Measurements from ENCODE around the gene NT5DC3. TPM values are rescaled to one million over a fixed set of nuclear protein-coding genes. Genes with fewer than 3 reads are reported as not detected.

The NT5DC3 gene
- total RNA-seq, 1 donor from 2014 or later = 13.2 TPM

DNA sequence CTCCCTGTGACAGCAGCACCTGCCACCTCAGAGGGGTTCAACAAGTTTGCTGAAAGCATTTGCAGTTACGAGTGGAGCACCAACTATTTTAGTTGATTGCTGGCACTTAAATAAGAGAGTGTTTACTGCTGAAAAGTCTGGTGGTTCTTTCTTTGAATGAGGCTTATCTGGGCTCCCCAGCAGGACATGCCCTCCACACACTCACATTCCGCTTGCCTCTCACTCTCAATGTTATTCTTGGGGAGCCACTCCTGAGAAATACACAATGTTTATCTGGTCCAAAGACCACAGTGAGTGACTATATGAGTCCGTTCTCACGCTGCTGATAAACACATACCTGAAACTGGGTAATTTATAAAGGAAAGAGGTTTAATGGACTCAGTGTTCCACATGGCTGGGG is 31.9 kb downstream of the NT5DC3 start:
- DNase-seq (ENCODE audit: low spot score) = no peak
- Mint-ChIP-seq H3K4me1 (ENCODE audit: low read depth) (no peaks in the 10 kb centered on the region), H3K27me3 (ENCODE audit: insufficient read depth) (no peaks in the 10 kb centered on the region), H3K36me3 (ENCODE audit: low read depth) (peaks cover 8% of the 10 kb centered on the region), H3K9me3 (no peaks in the 10 kb centered on the region), H3K4me3 (no peak overlapping the region), H3K27ac (no peak overlapping the region)
- intact Hi-C loops (cut with micrococcal nuclease) = no loop called here

DNA sequence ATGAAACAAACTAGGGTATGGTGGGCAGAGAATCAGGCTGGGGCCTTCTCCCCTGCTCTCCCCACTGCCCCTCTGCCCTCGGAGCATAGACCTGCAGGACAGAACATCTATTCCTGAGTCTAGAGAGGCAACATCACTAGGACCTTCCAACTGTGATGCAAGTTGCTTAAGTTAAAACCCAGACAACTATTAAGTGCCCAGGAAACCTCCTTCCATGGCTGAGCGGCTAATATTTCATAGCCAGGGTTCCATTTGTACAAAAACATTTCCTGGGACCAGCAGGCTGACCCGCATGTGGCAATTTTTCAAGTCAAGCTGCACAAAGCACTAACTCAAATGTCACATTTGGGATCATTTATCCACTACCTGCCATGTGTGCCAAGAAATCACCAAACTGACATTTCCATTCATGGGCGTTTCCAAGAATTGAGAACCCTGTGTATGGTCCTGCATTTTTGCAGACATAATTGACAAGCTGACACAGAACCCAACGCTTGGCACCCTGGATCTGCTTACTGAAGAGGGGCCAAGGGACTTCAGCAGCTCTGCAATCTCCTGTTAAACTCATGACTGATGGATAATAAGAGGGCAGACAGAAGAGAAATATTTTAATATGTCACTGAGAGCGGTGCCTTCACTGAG is 32.7 kb downstream of the NT5DC3 start:
- Mint-ChIP-seq H3K4me3 (no peak overlapping the region), H3K9me3 (no peaks in the 10 kb centered on the region), H3K27me3 (ENCODE audit: insufficient read depth) (no peaks in the 10 kb centered on the region), H3K4me1 (ENCODE audit: low read depth) (no peaks in the 10 kb centered on the region), H3K27ac (no peak overlapping the region), H3K36me3 (ENCODE audit: low read depth) (peaks cover 8% of the 10 kb centered on the region)
- intact Hi-C loops (cut with micrococcal nuclease) = no loop called here
- no peak for DNase-seq (ENCODE audit: low spot score)

- H3K4me1 Mint-ChIP-seq (ENCODE audit: low read depth) = no peaks in the 10 kb centered on the region
- no peaks in the 10 kb centered on the region for H3K9me3 Mint-ChIP-seq
- DNase-seq (ENCODE audit: low spot score) = no peak
- H3K27ac Mint-ChIP-seq = no peak overlapping the region
- intact Hi-C loops (cut with micrococcal nuclease) = no loop called here
- no peaks in the 10 kb centered on the region for H3K27me3 Mint-ChIP-seq (ENCODE audit: insufficient read depth)
- no peak overlapping the region for H3K4me3 Mint-ChIP-seq
- H3K36me3 Mint-ChIP-seq (ENCODE audit: low read depth) = peaks cover 8% of the 10 kb centered on the region
Observed at GRCh38 chr12:103807561-103808238, 33.3 kb downstream of the NT5DC3 start.

DNA sequence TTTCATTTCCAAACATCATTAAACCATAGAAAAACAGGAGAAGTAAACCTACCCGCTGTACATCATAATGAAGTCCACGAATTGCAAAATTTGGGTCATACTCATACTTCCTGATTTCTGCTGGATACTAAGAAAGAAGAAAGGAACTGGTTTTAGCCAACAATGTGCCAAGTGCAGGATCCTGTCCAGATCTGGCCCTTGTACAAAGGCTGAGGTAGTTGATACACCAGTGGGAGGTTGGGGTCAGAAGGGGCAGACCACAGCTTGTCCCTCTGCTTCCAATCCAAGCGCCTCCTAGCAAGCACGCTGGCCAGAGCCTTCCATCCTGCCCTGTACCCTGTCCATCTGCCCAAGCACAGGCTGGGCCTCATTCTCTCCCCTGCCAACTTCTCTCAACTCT is 34.2 kb downstream of the NT5DC3 start:
- Mint-ChIP-seq H3K4me1 (ENCODE audit: low read depth) (no peaks in the 10 kb centered on the region), H3K27me3 (ENCODE audit: insufficient read depth) (no peaks in the 10 kb centered on the region), H3K9me3 (no peaks in the 10 kb centered on the region), H3K36me3 (ENCODE audit: low read depth) (peaks cover 8% of the 10 kb centered on the region), H3K4me3 (no peak overlapping the region), H3K27ac (no peak overlapping the region)
- intact Hi-C loops (cut with micrococcal nuclease) = no loop called here
- DNase-seq (ENCODE audit: low spot score) = no peak

- Mint-ChIP-seq H3K27ac (no peak overlapping the region), H3K9me3 (no peaks in the 10 kb centered on the region), H3K36me3 (ENCODE audit: low read depth) (peaks cover 8% of the 10 kb centered on the region)
Observed at GRCh38 chr12:103805655-103806360, 35.2 kb downstream of the NT5DC3 start.

DNA sequence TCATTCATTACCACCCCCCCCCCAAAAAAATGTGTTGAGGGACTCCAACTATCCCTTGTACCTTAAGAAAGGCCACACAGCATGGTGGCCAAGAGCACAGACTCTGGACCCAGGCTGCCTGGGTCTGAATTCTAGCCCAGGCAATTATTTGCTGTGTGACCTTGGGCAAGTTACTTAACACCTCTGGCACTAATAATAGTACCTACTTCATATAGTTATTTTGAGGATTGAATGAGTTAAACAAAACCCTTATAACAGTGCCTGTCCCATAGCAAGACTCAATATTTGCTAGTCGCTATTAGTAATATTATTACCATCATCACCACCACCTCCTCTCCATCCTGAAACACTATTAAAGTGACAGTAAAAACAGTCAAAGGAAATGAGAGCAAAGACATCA is 37.2 kb downstream of the NT5DC3 start:
- Mint-ChIP-seq H3K27me3 (ENCODE audit: insufficient read depth) (no peaks in the 10 kb centered on the region), H3K4me3 (no peak overlapping the region), H3K36me3 (ENCODE audit: low read depth) (peaks cover 6% of the 10 kb centered on the region), H3K27ac (no peak overlapping the region), H3K4me1 (ENCODE audit: low read depth) (no peaks in the 10 kb centered on the region), H3K9me3 (no peaks in the 10 kb centered on the region)
- intact Hi-C loops (cut with micrococcal nuclease) = no loop called here
- DNase-seq (ENCODE audit: low spot score) = no peak

More at GRCh38 chr12:103805655-103806360, 35.2 kb downstream of the NT5DC3 start:
- H3K4me1 Mint-ChIP-seq (ENCODE audit: low read depth) = no peaks in the 10 kb centered on the region
- H3K27me3 Mint-ChIP-seq (ENCODE audit: insufficient read depth) = no peaks in the 10 kb centered on the region
- intact Hi-C loops (cut with micrococcal nuclease) = no loop called here
- H3K4me3 Mint-ChIP-seq = no peak overlapping the region
- DNase-seq (ENCODE audit: low spot score) = no peak

GRCh38 chr12:103802586-103802886 is 38.5 kb downstream of the NT5DC3 start:
- Mint-ChIP-seq H3K36me3 (ENCODE audit: low read depth) (peaks cover 6% of the 10 kb centered on the region), H3K4me3 (no peak overlapping the region), H3K9me3 (no peaks in the 10 kb centered on the region), H3K27ac (no peak overlapping the region), H3K4me1 (ENCODE audit: low read depth) (no peaks in the 10 kb centered on the region), H3K27me3 (ENCODE audit: insufficient read depth) (no peaks in the 10 kb centered on the region)
- DNase-seq (ENCODE audit: low spot score) = no peak
- intact Hi-C loops (cut with micrococcal nuclease) = no loop called here

GRCh38 chr12:103801709-103802585 is 39.1 kb downstream of the NT5DC3 start:
- Mint-ChIP-seq H3K27ac (no peak overlapping the region), H3K36me3 (ENCODE audit: low read depth) (peaks cover 3% of the 10 kb centered on the region), H3K4me3 (no peak overlapping the region), H3K4me1 (ENCODE audit: low read depth) (no peaks in the 10 kb centered on the region), H3K27me3 (ENCODE audit: insufficient read depth) (no peaks in the 10 kb centered on the region), H3K9me3 (no peaks in the 10 kb centered on the region)
- intact Hi-C loops (cut with micrococcal nuclease) = no loop called here
- DNase-seq (ENCODE audit: low spot score) = no peak

- peaks cover 2% of the 10 kb centered on the region for H3K36me3 Mint-ChIP-seq (ENCODE audit: low read depth)
- H3K27ac Mint-ChIP-seq = no peak overlapping the region
- H3K9me3 Mint-ChIP-seq = no peaks in the 10 kb centered on the region
- no peak for DNase-seq (ENCODE audit: low spot score)
- intact Hi-C loops (cut with micrococcal nuclease) = no loop called here
- H3K27me3 Mint-ChIP-seq (ENCODE audit: insufficient read depth) = no peaks in the 10 kb centered on the region
- H3K4me3 Mint-ChIP-seq = no peak overlapping the region
- no peaks in the 10 kb centered on the region for H3K4me1 Mint-ChIP-seq (ENCODE audit: low read depth)
Observed at GRCh38 chr12:103799857-103800771, 40.9 kb downstream of the NT5DC3 start.

DNA sequence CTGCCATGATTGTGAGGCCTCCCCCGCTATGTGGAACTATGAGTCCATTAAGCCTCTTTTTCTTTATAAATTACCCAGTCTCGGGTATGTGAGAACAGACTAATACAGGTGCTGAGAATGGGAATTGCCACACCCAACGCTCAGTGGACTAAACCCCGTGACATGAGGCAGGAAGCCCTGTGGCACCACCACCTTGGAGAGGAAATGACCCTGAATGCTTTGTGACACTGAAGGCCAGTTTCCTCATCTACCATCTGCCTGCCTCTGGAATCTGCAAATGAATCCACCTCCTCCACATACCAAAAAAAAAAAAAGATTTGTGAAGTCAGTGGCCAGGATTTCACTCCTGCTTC is 41.6 kb downstream of the NT5DC3 start:
- DNase-seq (ENCODE audit: low spot score) = no peak
- H3K27ac Mint-ChIP-seq = no peak overlapping the region
- intact Hi-C loops (cut with micrococcal nuclease) = no loop called here
- no peaks in the 10 kb centered on the region for H3K4me1 Mint-ChIP-seq (ENCODE audit: low read depth)
- H3K36me3 Mint-ChIP-seq (ENCODE audit: low read depth) = peaks cover 2% of the 10 kb centered on the region
- no peaks in the 10 kb centered on the region for H3K27me3 Mint-ChIP-seq (ENCODE audit: insufficient read depth)
- H3K9me3 Mint-ChIP-seq = no peaks in the 10 kb centered on the region
- H3K4me3 Mint-ChIP-seq = no peak overlapping the region

DNA sequence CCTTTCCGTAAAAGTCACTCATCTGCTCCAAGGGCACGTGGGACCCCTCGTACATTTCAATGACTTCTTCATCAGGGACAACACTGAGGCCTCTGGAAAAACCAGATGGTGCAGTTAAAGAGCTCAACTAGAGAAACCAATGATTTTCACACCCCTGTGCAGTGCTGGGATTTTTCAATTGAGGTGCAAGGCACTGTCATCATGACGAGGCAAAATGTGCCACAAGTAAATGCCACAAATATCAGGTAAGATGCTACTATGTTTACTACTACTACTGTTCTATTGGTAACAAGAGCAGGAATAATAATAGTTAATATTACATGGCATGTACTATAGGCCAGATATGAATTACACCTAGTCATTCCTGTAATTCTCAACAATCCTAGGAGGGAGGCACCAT is 42.4 kb downstream of the NT5DC3 start:
- Mint-ChIP-seq H3K4me1 (ENCODE audit: low read depth) (no peaks in the 10 kb centered on the region), H3K36me3 (ENCODE audit: low read depth) (no peaks in the 10 kb centered on the region), H3K27me3 (ENCODE audit: insufficient read depth) (no peaks in the 10 kb centered on the region), H3K4me3 (no peak overlapping the region), H3K27ac (no peak overlapping the region), H3K9me3 (no peaks in the 10 kb centered on the region)
- no peak for DNase-seq (ENCODE audit: low spot score)
- intact Hi-C loops (cut with micrococcal nuclease) = no loop called here

Data from activated T-helper 1 cell treated with anti-CD3 and anti-CD28 coated beads, Interleukin-12 subunit alpha, Interleukin-12 subunit beta, Interleukin-2, Interleukin-4 antibody, amounts not matched to agents 30 ng/mL and 10 ng/mL and 1 ng/mL, durations not matched to agents 14 hours and 24 hours and 36 hours (primary cell).